Right lung (tissue), 5 donors: ENCODE measurements around the gene PPP1R36. TPM values are rescaled to one million over a fixed set of nuclear protein-coding genes. Genes with fewer than 3 reads are reported as not detected.
"Not testable (repeated sequence)": the region's sequence is repeated elsewhere in the genome, so short reads cannot be mapped to it uniquely, and the experiment has no call there.

Experiments used
- DNase-seq, 2 donors: peaks; one replicate each; pipeline ENCODE4 v3.0.0-alpha.2; 2013
- polyA plus RNA-seq, 5 donors: library from polyadenylated mRNA; unstranded; fragments of 120-200 nt; gene quantifications; one replicate each; pipeline versions ENCODE4 v1.2.1 to v1.2.3, GENCODE V29; 2013; ENCODE audit warnings: inconsistent platforms in 1 of 5, low replicate concordance in 1 of 5; ENCODE audit not compliant: insufficient read length in 5 of 5, insufficient read depth in 1 of 5

The PPP1R36 gene
- polyA plus RNA-seq, 5 donors, result 0.42 to 1.00 (median 0.68) TPM

DNA sequence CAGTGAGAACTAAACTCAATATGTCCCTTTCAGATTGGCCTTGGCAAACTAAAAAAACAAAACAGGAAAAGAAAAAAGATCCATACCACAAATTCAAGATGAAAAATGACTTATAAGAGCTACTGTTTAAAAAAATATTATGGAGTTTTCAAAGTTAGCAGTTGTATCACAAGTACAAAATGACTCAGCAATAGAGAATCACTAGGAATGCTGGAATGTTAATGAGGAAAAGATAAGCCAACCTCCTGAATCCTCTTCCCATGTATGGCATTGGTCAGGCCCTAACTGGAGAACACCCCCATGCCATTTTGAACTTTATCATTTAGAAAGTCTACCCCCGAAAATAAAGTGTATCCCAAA is 62.2 kb downstream of the PPP1R36 start:
- DNase-seq, result no peak

DNA sequence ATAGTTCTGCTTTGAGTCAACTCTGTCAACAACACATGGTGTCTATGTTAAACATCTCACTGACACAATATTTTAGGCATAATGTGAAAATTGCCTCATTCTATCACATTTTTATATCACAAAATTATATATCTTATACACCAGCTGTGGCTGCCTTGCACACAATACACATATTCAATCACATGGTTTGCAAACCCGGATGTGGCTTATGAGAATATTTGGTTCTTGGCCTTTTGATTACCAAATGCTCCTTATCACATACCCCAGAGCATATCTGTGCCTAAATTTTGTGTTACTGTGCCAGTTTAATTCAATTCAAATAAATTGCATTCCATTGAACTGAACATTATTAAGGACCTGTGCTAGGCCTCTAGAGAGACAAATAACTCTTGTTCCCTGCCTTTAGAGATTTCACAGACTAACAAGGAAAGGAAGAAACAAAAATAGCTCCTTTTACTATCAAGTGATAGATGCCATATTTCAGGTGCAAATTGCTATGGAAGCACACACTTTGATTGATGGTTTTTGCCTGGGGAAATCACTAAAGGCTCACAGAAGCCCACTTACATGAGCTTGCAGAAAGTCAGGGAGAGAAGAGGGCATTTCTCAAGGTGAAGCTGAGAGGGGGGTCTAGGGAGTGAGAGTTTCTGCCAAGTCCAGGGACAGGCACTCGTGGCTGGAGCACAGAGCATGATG is 63.4 kb downstream of the PPP1R36 start:
- DNase-seq, result no peak

DNA sequence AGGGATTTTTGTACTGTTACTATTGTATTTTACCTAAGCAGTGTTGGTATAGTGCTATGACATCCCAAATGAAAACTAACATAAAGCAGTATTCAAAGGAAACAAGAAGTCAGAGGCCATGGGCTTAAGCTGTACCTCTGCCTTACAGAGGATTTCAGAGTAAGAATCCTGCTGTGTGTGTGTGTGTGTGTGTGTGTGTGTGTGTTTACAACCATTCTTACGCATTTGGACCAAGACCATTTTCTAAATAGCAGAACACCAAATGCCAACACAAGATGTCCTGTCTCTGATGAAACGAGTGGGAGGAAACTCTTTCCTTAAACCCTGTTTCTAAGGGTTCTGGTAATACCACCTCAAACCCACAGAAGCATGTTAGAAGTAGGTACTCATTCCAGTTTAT is 64.4 kb downstream of the PPP1R36 start:
- DNase-seq, result no peak

DNA sequence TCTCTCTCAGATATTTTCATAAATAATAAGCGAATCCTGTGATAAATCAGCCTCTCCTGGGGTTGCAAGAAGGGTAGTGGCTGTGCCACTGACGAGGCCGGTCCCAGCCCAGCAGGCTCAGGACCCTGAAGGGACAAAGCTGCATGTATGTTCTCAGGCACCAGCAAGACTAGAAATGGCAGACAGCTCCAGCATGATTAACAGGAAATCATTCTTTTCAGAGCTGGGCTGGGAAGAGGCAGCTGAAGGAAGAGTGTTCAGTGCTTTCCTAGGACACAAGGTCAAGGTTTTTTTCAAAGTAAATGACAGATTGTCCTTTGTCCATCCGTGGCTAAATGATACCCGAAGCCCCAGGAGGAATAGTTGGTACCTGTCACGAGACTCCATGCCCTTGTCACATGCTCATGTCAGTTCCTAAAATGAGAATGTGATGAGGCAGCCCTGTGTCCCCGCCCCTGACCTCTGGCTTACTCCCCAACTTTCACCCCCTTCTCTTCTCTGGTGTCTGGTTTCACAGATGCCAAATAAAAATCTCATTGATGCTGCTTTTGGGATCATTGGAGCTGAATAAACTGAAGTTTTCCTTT is 65.1 kb downstream of the PPP1R36 start:
- no peak for DNase-seq

GRCh38 chr14:64617872-64618408 is 68.2 kb downstream of the PPP1R36 start:
- not testable (repeated sequence) for DNase-seq

DNA sequence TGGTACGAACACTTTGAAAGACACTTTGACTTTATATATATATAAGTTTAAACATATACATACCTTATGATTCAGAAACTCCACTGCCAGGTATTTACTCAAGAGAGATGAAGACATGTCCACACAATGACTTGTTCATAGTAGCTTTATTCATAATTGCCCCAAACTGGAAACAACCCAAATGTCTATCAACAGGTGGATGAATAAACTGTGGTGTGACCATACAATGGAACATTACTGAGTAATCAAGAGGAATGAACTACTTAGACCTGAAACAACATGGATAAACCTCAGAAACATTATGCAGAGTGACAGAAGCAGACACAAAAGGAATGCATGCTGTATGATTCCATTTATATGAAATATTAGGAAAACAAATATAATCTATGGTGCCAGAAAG is 71.1 kb downstream of the PPP1R36 start:
- DNase-seq, result no peak

DNA sequence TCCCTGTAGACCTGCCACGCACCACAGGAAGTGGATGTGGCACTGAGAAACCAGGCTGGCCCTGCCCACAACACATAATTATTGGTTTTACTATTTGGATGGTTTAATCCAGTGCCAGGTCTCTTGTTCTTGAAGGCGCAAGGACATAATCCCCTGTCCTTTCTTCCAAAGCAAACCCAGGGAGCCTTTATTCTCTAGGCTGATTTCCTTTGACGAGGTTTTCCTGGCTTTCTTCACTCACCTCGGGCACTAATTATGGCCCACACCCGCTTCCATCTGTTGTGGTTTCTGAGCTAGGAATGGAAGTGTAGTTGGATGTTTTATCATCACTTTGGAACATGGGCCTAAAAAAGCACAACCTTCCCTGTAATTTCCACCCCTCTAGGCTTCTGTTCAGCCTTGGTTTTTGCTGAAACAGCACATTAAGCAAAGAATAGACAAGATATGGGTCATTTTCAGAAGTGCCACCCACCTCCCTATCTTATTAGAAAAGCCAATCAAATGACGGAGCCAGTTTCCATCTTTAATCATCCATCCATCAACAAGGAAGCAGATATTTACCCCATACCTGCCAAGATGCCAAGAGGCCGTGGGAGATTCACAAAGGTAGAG is 73.9 kb downstream of the PPP1R36 start:
- no peak for DNase-seq

GRCh38 chr14:64625386-64626232 is 75.8 kb downstream of the PPP1R36 start:
- DNase-seq, result no peak

- DNase-seq, result no peak
These were observed 79.2 kb downstream of the PPP1R36 start for GRCh38 chr14:64628940-64629408.

DNA sequence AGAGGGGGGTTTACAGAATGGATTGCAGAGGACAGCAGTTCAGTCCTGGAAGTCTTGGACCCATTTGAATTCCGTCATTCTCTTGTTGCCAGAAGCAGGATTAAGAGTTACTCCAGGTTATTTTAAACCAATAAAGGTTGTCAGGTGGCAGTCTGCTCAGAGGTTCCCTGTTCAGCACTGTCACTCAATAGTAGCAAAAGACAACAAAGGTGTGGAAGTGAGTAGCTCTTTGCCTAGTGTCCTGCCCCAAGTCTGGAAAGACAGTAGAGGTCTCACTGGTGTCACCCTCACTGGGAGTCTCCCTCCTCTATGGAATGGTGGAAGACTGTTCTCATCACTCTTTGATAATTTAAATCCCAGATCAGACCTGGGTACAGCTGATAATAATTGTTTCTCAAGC is 81.0 kb downstream of the PPP1R36 start:
- no peak for DNase-seq

DNA sequence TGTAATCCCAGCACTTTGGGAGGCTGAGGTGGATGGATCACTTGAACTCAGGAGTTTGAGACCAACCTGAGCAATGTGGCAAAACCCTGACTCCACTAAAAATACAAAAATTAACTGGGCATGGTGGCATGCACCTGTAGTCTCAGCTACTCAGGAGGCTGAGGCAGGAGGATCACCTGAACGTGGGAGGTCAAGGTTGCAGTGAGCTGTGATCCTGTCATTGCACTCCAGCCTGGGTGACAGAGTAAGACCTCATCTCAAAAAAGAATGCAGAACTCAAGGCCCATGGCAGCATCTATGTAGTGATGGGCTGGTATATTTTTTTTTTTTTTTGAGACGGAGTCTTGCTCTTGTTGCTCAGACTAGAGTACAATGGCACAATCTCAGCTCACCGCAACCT is 81.5 kb downstream of the PPP1R36 start:
- not testable (repeated sequence) for DNase-seq

- DNase-seq, result no peak
These were observed 82.3 kb downstream of the PPP1R36 start for GRCh38 chr14:64632056-64632455.

DNA sequence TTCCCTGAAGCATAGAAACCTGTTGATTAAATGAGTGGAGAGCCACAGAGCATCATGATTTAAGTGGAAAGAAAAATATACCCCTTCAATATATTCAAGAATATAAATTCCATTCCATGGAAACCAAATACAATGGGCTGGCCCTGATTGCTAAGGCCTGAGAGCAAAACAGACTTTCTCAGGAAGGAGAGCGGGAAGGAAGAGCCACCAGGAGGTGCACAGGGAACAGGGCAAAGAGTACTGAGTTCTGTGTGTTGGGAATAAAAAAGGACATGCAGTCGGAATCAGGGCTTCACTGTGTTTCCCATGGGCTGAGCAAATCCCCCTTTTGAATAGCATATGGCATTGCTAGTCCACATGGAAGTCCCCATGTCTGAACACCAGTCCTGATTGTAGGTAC is 84.8 kb downstream of the PPP1R36 start:
- no peak for DNase-seq

GRCh38 chr14:64636208-64636979 is 86.6 kb downstream of the PPP1R36 start:
- DNase-seq, result peak in 1 of 2 donors; percentile 50

- DNase-seq, result no peak
These were observed 87.2 kb downstream of the PPP1R36 start for GRCh38 chr14:64636980-64637429.

DNA sequence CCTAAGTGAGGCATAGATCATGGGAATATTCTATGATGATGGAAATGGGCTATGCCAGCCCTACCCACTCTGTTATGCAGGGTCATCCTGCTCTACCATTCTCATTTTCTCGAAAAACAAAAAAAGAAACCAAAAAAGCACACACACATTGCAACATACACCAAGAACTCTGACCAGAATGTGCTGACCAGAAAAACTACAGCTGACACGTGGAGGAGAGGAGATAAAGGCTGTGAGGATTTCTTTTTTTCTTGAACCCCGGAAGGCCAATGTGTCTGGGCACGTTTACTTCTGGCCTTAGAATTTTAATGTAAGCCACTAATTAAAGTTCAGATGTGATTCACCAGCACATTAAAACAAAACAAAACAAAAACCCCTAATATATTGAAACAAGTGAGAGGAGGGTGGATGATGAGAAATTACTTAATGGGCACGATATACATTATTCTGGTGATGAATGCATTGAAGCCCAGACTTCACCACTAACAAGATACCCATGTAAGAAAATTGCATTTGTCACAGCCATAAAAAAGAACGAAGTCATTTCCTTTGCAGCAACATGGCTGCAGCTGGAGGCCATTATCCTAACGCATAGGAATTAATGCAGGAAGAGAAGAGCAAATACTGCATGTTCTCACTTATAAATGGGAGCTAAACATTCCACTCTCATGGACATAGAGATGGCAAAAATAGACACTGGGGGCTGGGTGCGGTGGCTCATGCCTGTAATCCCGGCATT is 88.1 kb downstream of the PPP1R36 start:
- DNase-seq, result no peak

DNA sequence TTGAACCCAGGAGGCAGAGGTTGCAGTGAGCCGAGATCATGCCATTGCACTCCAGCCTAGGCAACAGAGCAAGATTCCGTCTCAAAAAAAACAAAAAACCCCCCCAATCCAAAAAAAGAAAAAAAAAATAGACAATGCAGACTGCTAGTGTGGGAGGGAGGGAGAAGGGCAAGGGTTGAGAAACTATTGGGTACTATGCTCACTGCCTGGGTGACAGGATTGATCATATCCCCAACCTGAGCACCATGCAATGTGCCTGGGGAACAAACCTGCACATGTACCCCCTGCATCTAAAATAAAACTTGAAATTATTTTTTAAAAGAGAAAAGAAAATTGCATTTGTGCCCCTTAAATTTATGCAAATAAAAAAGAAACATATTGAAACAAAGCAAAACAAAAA is 88.9 kb downstream of the PPP1R36 start:
- DNase-seq, result no peak
